NB4 (cell line): Measurements from ENCODE around the gene GJA3.

Experiments
- MYC ChIP-seq: IDR thresholded peaks from 2 replicates; pipeline ENCODE4 v1.6.1; 2011; ENCODE audit warnings: low read depth, low read length
- POLR2A ChIP-seq: IDR thresholded peaks from 2 replicates; pipeline ENCODE4 v1.6.1; 2011; ENCODE audit warnings: mild to moderate bottlenecking; ENCODE audit not compliant: insufficient read length; ENCODE audit errors: extremely low read depth
- TF ChIP-seq, protein P1 (sequence below): IDR thresholded peaks from one replicate; pipeline ENCODE4 v1.5.1; 2012; ENCODE audit warnings: low read depth, low read length

DNA sequence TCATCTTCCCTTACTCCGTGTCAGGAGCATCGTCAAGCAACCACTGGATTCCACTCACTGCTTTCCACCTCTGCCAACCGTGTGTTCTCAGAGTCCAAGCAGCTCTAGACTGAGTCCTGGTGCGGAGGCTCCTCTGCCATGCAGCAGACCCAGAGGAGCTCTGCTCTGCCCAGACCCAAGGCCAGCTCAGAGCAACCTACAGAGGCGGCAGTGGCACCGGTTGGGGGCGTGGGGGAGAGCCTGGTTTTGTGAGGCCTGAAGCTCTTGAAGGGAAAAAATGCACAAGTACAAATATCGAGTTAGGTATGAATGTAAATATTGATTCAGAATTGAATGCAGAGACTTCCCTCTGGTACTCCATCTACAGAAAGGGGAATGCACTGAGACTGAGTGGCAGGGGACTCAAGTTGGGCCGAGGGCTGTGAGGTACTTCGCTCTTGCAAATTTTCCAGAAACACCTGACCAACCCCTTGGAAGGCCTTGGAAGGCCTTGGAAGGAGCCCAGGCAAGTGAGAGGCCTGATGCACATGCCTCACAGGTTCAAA is 46.7 kb downstream of the GJA3 start:
- TF ChIP-seq, protein P1, sequence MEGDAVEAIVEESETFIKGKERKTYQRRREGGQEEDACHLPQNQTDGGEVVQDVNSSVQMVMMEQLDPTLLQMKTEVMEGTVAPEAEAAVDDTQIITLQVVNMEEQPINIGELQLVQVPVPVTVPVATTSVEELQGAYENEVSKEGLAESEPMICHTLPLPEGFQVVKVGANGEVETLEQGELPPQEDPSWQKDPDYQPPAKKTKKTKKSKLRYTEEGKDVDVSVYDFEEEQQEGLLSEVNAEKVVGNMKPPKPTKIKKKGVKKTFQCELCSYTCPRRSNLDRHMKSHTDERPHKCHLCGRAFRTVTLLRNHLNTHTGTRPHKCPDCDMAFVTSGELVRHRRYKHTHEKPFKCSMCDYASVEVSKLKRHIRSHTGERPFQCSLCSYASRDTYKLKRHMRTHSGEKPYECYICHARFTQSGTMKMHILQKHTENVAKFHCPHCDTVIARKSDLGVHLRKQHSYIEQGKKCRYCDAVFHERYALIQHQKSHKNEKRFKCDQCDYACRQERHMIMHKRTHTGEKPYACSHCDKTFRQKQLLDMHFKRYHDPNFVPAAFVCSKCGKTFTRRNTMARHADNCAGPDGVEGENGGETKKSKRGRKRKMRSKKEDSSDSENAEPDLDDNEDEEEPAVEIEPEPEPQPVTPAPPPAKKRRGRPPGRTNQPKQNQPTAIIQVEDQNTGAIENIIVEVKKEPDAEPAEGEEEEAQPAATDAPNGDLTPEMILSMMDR, result no peak
- TF ChIP-seq POLR2A, result no peak
- TF ChIP-seq MYC, result no peak
